HG03571 (cell line): ENCODE measurements around the gene HOXD12.

ENCODE experiments used
- ATAC-seq: cut with Tn5 transposase; IDR thresholded peaks from one replicate; pipeline ENCODE4 v1.9.1; 2021; ENCODE audit not compliant: unreplicated experiment

HOXD12 gene, protein sequence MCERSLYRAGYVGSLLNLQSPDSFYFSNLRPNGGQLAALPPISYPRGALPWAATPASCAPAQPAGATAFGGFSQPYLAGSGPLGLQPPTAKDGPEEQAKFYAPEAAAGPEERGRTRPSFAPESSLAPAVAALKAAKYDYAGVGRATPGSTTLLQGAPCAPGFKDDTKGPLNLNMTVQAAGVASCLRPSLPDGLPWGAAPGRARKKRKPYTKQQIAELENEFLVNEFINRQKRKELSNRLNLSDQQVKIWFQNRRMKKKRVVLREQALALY

DNA sequence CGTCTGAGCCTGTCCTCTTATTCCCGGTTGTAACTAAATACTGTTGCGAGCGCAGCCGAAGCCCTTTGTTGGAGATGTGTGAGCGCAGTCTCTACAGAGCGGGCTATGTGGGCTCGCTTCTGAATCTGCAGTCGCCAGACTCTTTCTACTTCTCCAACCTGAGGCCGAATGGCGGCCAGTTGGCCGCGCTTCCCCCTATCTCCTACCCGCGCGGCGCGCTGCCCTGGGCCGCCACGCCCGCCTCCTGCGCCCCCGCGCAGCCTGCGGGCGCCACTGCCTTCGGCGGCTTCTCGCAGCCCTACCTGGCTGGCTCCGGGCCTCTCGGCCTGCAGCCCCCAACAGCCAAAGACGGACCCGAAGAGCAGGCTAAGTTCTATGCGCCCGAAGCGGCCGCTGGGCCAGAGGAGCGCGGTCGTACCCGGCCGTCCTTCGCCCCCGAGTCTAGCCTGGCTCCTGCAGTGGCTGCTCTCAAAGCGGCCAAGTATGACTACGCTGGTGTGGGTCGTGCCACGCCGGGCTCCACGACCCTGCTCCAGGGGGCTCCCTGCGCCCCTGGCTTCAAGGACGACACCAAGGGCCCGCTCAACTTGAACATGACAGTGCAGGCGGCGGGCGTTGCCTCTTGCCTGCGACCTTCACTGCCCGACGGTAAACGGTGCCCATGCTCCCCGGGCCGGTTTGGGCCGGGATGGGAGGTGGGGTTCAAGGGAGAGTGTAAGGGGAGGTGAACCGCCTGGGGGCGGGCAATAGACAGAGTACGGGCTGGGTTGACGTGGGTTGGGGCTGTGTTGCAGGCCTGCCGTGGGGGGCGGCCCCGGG is at the start of gene HOXD12:
TSS of gene HOXD12 (plus strand) at position 68 of the 819 bp plus-strand sequence. CDS start at position 75, 7 bp downstream.
- ATAC-seq, result no peak

DNA sequence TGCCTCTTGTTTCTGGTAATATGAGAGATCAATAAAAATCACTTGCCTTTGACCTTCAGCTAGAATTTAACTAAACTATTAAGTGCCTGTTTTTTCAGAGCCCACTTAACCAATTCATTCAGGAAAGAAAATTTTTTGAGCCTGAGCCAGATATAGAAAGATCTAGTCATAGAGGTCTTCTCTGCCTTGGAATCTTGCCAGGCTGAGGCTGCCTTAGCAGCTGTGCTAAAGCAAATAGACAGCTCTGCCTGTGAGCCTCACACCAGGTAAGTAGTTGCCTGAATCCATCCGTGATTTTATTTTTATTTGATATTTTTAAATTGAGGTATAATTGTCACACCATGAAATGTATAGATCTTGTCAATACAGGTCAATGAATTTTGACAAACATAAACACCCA is 43.2 kb upstream of the HOXD12 start:
- no peak for ATAC-seq

- ATAC-seq, result no peak
Observed at GRCh38 chr2:176063958-176064357, 35.6 kb upstream of the HOXD12 start.

DNA sequence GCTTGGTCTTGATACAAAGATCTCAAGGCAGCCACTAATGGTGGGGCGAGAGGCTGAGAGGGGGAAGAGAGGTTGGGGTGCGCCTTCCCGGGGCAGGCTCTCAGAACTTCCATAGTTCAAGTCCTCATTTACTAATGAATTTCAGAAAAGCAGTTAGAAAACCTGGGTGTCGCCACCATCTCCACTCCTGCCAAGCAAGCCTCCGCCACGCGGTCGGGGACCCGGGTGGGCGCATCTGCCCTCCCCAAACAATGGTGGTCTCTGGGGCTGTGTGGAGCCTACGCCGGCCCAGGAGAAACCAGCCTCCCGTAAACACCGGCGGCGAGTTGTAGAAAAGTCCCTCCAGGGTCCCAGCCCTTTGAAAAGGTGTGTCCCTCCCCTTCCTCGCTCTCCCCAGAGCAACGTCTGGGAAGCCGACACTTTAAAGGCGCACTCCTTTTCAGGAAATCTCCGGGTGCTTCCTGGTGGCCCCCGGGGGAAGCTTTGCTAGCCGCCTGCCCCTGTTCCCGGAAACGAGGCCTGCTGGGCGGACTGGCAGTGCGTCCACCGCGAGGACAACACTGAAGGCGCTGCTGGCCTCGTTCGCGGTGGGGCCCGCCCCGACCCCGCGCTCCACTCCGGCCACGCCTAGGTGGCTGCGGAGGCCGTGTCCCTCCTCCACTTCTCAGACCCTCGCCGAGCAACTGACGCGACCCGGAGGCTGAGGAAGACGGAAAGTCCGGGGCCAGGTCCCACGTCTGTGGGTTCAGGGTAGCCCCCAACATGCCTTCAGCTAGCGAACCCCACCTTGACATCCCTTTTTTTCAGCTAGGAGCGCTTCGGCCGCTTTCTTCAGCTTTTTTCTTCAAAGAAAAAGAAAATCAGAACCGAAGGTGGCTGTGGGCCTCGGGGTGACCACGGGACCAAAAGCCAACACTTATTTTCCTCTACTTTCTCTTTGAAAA is 32.7 kb upstream of the HOXD12 start:
- no peak for ATAC-seq

DNA sequence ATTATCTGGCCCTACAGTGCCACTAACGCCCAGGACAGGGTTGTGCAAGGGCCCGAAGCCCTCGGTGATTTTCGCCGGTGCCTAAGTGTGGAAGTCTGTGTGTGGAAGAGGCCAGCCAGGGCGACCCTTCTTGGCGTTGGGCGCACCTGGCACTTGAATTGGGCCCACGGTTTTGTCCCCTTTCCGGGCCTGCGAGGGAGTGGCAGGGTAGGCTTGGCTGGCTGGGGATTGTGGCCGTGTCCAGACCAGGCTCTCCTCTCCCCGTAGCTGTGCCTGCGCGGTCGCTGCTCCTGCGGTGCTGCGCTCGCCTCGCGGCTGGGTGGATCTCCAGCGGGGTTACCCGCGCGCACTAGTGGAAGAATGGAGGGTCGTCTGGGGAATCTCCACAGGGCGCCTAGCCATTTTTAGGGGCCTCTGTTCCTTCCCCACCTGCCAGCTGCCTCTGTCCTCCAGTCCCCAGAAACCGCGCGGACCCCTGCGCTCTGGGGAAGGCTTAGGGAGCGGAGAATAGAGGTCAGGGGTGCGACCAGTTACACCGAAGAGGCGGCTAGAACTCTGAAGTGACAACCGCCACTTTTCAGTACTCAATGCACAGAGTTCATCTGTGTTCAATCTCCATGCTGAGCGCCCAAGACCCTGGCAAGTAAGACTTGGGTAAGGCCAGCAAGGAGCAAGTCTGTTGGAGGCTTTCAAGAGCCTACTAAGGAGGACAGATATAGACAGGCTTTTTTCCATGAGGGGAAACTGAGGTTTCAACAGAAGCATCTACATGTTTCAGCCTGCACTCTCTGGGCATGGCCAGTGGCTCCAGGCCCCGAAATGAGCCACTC is 31.8 kb upstream of the HOXD12 start:
- ATAC-seq, result no peak

DNA sequence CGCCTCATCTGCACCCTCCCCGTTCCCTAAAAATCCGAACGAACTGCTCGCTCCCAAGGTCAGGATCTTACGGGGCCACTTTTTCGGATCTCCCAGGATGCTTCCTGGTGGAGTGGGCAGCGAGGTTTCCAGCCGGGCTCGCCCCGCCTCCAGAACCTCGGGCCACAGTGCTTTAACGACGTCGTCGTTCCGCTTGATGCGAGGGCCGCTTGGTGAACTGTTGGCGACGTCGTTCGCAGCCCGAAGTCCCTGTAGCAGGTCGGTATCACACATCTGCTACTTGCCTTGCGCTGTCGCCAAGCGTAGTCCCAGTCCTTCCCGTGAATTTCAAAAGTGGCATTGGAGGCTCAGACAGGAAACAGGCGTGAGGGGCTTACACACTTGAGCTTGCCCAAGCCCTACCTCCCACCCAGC is 31.2 kb upstream of the HOXD12 start:
- no peak for ATAC-seq

- ATAC-seq, result no peak
Observed at GRCh38 chr2:176071330-176072291, 28.0 kb upstream of the HOXD12 start.

DNA sequence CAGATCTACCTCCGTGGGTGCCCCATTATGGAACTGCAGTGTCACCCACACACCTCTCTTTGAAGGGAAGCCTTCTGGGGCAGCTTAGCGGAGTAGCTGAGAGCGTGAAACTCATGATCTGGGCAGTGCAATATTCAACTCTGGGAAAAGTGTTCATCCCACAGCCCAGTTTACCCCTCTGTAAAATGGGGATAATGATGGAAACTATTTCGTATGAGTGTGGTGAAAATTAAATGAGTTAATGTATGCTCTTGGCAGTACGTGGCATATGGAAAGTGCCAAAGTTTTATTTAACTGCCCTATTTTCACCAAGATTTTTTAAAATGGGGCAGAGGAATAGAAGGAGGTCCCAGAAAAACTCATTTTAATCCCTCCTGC is 27.3 kb upstream of the HOXD12 start:
- ATAC-seq, result no peak

DNA sequence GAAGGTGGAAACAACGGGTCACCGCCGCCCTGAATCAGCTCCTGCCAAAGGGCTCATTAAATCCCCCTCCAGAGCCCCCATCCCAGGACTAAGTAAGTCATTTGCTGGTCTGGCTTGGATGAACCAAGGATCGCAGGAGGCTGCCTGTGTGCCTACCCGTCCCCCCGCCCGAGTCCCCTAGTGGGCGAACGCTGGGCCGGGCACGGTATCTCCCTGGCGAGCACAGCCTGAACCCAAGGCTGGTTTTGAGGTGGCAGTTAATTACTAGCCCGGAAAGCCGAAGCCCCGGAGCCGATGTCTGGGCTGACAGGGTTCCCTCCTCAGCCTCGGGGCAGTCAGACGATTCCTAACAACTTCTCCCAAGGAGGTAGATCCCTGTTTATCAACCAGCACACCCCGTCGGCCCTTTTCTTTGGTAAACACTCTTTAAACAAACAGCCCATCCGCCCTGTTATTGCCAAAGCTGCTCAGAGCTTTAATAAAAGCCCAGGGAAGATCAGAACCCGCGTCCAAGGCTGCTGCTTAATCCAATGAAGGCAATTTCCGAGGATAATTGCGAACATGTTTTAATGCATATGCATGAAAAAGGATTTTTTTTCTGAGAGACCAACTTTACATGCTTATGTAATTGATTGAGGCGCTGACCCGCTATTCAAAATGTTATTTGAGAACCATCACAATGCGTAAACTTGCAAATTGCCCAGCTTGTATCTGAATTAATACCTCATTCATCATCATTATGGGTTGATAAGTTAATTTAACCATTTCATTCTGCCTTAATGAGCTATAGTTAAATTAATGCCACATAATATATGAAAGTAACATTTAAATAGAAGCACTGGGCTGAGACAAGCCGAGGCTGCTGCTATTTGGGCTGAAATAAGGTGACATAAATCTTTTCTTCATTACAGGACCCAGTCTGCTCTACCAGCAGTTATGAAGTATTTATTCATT is 26.4 kb upstream of the HOXD12 start:
- ATAC-seq, result no peak

- no peak for ATAC-seq
Observed at GRCh38 chr2:176074919-176075425, 24.6 kb upstream of the HOXD12 start.

GRCh38 chr2:176075481-176075880 is 24.1 kb upstream of the HOXD12 start:
- ATAC-seq, result no peak

DNA sequence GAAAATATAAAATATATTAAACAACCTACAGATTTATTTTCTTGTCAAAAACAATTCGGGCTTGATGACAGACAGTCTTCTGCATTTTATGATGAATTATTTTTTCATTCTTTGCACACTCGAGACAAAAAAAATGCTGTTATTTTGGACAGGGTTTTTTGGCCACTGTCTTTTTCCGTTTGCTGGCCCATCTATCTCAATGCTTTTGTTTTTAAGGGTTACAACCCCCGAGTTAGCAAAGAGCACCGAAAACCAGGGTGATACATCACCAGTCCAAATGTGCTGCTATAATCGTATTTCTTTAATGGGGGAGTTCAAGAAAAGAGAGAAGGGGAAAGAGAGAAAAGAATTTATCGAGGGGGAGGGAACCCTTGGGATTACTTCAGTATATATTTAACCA is 23.5 kb upstream of the HOXD12 start:
- ATAC-seq, result no peak

GRCh38 chr2:176076796-176077195 is 22.8 kb upstream of the HOXD12 start:
- ATAC-seq, result no peak

DNA sequence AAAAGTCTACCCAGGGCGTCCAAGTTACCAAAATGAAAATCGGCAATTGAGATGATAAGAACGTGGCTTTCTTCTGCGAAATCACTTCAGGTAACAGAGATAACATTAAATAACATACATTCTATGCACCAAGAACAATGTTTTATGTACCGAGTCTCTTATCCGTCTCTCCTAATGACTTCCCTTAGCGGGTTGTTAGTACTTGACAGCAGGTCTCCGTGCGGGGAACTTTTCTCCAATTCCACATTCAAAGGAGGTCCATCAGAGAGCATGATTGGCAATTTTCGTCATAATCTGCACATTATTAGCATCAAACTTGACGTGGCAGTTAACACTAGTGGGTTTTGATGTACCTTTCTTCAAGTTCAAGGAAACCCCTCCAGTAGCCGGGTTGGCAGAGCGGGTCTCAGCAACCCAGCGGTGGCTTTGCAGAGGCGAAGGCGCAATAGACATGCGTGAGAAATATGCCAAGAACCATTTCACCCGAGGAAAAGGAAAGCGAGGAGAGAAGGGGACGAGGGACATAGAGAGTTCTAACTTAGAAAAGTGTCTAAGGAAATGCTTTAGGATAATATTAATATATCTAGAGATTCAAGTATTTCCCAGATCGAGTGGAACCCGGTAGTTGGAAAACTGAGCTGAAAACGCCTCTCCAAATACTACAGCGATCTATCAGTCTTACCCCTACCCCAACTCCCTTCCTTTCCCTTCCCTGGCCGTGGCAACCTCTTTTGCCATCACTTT is 20.9 kb upstream of the HOXD12 start:
- ATAC-seq, result no peak

DNA sequence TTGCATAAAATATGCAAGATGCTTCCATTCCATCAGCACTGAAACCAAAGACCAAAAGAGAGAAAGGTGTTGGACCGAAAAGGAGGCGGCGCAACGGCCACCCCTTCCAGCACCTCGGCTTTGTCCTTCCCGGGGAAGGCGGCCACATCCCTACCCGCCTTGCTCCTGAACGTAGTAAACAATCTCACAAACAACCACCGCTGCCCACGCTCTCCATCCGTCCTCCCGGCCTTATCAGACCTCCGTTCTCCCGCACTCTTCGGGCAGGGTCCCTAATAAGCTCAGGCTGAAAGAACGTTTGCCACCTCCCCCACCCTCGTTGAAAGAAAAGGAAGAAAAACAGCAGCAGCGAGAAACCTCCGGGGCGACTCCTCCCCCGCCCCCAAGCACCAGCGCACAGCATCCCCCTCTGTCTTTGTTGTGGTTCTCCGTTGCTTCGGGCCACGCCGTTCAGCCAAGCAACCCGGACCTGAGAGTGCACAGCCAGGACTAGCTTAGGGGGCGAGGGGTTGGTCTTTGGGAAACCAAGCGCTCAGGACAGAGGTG is 20.2 kb upstream of the HOXD12 start:
- ATAC-seq, result no peak

DNA sequence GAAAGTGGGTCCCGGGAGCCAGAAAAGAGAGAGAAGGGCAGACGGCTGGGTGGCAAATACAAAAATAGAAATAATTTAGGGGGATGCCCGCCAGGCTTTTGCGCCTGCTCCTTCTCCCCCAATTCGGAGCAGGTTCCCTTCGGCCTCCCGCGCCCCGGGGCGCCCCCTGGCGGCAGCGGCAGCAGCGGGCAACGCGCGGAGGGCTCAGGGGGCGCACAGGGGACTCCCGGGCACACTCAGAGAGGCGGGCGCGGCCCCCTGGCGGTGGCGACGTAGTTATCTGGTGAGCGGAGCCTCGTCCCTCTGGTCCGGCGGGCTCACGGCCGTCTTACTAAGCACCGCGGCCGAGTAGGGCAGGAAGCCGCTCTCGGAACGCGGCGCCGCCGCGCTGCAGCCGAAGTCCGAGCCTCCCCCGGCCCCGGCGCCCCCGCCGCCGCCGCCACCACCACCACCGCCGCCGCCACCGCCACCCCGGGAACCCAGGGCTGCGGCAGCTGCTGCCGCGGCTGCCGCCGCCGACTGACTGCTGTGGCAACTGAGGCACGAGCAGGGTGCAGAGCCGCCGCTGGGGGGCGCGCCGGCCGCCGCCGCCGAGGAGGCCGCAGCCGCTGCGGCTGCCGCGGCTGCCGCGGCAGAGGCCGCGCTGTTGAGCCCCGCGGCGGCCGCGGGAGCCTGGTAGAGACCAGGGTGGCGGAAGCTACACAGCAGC is 19.6 kb upstream of the HOXD12 start:
- ATAC-seq, result no peak
